GM10266 (cell line): ENCODE results near the gene C19orf12.

Experiments used
- DNase-seq: peaks from one replicate; pipeline ENCODE4 v3.0.0; 2012; ENCODE audit errors: extremely low spot score
- TF ChIP-seq, protein P1 (sequence below): IDR thresholded peaks from 2 replicates; pipeline ENCODE4 v1.5.1; 2012; ENCODE audit warnings: mild to moderate bottlenecking, low read depth; ENCODE audit not compliant: control insufficient read depth, insufficient read depth; ENCODE audit errors: missing control alignments

C19orf12 gene

DNA sequence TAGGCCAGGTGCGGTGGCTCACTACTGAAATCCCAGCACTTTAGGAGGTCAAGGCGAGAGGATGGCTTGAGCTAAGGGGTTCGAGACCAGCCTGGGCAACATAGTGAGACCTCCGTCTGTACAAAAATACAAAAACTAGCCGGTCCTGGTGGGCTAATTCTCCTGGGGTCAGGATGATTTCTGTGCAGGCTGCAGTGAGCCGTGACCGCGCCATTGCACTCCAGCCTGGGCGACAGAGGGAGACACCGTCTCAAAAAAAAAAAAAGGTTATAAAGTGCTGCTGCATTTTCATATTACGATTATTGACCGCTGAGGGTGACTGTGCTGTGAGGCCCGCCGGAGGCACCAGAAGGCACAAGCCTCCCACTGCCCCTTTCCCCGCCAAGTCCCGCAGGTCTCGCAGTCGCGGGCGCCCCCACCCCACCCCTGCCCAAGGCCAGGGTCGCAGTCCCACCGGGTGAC, 50.3 kb downstream of the C19orf12 start:
- TF ChIP-seq, protein P1, sequence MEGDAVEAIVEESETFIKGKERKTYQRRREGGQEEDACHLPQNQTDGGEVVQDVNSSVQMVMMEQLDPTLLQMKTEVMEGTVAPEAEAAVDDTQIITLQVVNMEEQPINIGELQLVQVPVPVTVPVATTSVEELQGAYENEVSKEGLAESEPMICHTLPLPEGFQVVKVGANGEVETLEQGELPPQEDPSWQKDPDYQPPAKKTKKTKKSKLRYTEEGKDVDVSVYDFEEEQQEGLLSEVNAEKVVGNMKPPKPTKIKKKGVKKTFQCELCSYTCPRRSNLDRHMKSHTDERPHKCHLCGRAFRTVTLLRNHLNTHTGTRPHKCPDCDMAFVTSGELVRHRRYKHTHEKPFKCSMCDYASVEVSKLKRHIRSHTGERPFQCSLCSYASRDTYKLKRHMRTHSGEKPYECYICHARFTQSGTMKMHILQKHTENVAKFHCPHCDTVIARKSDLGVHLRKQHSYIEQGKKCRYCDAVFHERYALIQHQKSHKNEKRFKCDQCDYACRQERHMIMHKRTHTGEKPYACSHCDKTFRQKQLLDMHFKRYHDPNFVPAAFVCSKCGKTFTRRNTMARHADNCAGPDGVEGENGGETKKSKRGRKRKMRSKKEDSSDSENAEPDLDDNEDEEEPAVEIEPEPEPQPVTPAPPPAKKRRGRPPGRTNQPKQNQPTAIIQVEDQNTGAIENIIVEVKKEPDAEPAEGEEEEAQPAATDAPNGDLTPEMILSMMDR, result no peak

DNA sequence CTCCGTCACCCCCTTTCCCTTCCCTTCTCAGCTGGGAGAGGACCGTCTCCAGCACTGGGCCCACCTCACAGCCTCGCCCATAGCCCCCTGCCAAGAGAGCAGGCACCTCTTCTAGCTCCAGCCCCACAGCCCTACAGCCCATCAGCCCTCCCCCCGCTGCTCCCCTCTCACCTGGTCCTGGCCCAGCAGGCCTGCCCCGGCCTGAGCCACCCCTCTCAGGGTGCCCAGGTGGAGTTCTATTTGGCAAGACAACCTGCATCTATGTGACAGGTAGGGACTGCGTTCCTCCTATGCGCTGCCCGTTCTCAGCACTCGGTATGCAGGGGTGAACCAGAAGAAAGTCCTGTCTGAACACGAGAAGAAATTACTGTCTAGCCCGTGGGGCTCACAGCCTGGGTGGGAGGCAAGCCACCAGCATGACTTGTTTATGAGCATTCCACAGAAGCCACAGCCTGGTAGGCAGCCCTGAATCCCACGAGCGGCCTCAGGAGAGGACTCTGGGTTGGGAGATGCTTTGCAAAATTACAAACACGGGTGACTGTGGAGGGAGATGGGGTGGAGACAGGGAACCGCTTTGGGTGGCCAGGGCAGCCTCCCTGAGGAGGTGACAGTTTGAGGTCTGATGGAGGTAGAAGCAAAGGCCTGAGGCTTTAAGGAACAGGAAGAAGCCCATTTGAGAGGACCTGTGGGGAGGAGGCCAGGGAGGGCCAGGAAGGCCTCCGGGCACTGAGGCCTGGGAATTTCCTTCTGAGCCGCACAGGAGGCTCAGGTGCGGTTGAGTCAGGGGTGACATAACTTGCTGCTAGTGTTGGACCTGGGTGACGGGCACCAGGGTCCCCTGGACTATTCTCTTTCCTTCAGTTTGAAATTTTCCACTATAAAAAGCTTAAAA, 51.0 kb downstream of the C19orf12 start:
- no peak for DNase-seq
- TF ChIP-seq, protein P1, result no peak

More for the DNA sequence above, 50.3 kb downstream of the C19orf12 start:
- no peak for DNase-seq

DNA sequence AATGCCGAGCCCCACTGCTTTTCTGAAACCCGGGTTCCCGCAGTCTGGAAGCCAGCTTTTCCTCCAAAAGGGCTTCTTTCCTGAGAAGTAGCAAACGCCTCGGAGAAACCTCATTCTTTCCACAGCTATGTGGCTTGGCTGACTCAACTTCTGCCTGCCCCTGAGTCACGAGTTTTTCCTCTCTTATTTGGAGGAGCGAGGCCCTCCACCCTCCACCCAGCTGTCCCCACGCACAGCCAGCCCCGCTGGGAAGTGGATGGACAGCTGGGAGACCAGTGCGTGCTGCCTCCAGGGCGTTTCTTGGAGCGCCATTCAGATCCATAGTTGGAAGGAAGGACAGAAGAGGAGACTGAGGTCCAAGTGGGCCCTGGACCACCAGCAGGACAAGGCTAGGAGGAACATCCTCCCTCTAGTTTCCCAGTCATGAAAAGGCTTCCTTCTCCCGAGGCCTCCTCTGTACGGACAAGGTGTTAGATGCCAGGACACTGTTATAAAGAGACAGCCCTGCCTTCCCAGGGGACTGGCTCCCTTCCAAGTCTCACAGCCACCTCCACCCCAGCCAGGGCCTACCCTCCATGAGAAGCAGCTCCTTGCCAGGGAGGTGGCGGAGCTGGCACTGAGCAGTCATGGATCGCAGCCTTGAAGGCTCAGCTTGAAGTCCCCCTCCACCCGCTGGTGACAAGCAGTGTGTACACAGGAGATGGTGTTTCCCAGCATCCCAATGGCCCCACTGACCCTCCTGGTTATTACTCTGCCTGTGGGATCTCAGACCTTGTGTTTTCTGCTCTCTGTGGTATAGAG, 52.3 kb downstream of the C19orf12 start:
- DNase-seq, result no peak
- TF ChIP-seq, protein P1, result no peak

DNA sequence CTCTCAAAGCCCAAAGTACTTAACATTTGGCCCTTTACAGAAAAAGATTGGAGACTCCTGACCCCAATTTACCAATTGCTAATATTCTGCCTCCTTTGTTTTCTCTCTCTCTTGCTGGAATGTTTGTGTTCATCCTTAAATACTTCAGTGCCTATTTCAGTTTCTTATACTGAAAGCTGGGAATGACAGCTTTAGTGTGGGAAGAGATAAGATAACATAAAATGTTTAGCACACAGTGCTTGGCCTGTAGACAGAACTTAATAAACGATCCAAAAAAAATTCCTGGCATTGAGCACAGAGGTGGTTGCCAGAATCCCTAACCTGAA, 52.8 kb downstream of the C19orf12 start:
- TF ChIP-seq, protein P1, result no peak
- no peak for DNase-seq

DNA sequence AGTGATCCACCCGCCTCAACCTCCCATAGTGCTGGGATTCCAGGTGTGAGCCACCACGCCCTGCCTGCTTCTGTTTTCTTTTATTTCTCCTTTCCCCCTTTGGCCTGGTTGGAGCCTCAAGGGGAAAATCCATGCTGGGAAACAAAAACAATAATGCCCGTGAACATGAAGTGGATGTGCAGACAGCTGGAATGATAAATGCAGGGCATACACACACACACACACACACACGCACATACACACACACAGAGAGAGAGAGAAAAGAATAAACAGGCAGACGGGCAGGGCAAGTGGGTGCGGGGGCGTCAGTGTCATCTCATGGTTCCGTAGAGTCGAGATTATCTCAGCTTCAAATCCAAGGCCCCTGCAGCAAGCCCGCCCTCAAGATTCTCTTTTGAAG, 54.2 kb downstream of the C19orf12 start:
- TF ChIP-seq, protein P1, result no peak
- DNase-seq, result no peak

DNA sequence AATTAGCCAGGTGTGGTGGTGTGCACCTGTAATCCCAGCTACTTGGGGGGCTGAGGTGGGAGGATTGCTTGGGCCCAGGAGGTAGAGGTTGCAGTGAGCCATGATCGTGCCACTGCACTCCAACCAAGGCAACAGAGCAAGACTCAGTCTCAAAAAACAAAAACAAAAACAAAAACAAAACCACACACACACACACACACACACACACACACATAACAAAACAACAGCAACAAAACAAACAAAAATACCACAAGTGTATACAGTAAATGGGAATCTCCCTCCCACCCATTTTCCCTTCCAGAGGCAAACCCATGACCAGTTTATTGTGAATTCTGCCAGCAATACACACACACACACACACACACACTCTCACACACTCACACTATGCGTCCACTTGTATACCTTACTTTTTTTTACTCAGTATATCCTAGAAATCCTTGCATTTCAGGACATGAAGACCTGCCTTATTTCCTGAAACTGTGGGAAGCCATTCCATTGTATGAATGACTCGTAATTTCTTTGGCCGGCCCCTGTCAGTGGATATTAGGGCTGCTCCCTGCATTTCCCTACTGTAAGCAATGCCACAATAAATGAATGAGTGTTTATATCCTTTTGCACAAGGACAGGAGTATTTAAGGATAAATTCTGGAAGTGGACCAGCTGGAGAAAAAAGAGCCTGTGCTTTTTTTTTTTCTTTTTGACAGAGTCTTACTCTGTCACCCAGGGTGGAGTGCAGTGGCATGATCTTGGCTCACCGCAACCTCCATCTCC, 56.7 kb downstream of the C19orf12 start:
- TF ChIP-seq, protein P1, result no peak

More for the DNA sequence above, 56.7 kb downstream of the C19orf12 start:
- DNase-seq, result no peak
